ENCODE measurements around the gene ZNF609.

The ZNF609 gene

GRCh38 chr15:64673866-64674265 is 213.5 kb downstream of the ZNF609 start:
- no peak for DNase-seq

GRCh38 chr15:64678126-64678819 is 217.9 kb downstream of the ZNF609 start:
- DNase-seq: no peak

- no peak for DNase-seq
Measured at GRCh38 chr15:64680097-64680496, 219.7 kb downstream of the ZNF609 start.

- no peak for DNase-seq
Measured at GRCh38 chr15:64681424-64682024, 221.1 kb downstream of the ZNF609 start.

- no peak for DNase-seq
Measured at GRCh38 chr15:64682255-64682654, 221.9 kb downstream of the ZNF609 start.

GRCh38 chr15:64683378-64683777 is 223.0 kb downstream of the ZNF609 start:
- DNase-seq: no peak

- no peak for DNase-seq
Measured at GRCh38 chr15:64685230-64685888, 225.0 kb downstream of the ZNF609 start.

GRCh38 chr15:64686130-64686735 is 225.9 kb downstream of the ZNF609 start:
- DNase-seq: no peak

GRCh38 chr15:64687172-64687571 is 226.8 kb downstream of the ZNF609 start:
- no peak for DNase-seq

GRCh38 chr15:64687688-64688087 is 227.3 kb downstream of the ZNF609 start:
- DNase-seq: no peak

GRCh38 chr15:64688770-64689169 is 228.4 kb downstream of the ZNF609 start:
- DNase-seq: no peak

GRCh38 chr15:64690008-64690407 is 229.6 kb downstream of the ZNF609 start:
- no peak for DNase-seq

GRCh38 chr15:64690578-64691296 is 230.4 kb downstream of the ZNF609 start:
- no peak for DNase-seq

- DNase-seq: no peak
Measured at GRCh38 chr15:64691896-64692565, 231.7 kb downstream of the ZNF609 start.

GRCh38 chr15:64693134-64693533 is 232.8 kb downstream of the ZNF609 start:
- no peak for DNase-seq

GRCh38 chr15:64694816-64695215 is 234.4 kb downstream of the ZNF609 start:
- DNase-seq: no peak

- DNase-seq: no peak
Measured at GRCh38 chr15:64695561-64695992, 235.2 kb downstream of the ZNF609 start.

- DNase-seq: peak; percentile 34
Measured at GRCh38 chr15:64696481-64696880, 236.1 kb downstream of the ZNF609 start.

- DNase-seq: no peak
Measured at GRCh38 chr15:64697911-64698369, 237.6 kb downstream of the ZNF609 start.

GRCh38 chr15:64698823-64699222 is 238.4 kb downstream of the ZNF609 start:
- no peak for DNase-seq

GRCh38 chr15:64699751-64700388 is 239.5 kb downstream of the ZNF609 start:
- peak; percentile 22 for DNase-seq

- DNase-seq: no peak
Measured at GRCh38 chr15:64701051-64701450, 240.7 kb downstream of the ZNF609 start.
